Kidney epithelial cell (primary cell): Measurements from ENCODE around the gene ACTR3C. TPM values are rescaled to one million over a fixed set of nuclear protein-coding genes. Genes with fewer than 3 reads are reported as not detected.

ENCODE experiments used
- DNase-seq: peaks from one replicate; pipeline ENCODE4 v3.0.0-alpha.2; 2010; ENCODE audit warnings: low read depth
- H3K27me3 ChIP-seq: 2 replicates; pipeline ENCODE4 v1.6.0; 2011; ENCODE audit warnings: low read length; ENCODE audit not compliant: control insufficient read depth, insufficient read depth
- H3K36me3 ChIP-seq: 2 replicates; pipeline ENCODE4 v1.5.1; 2011; ENCODE audit warnings: low read length; ENCODE audit not compliant: control insufficient read depth, insufficient read depth
- H3K4me3 ChIP-seq: 2 replicates; pipeline ENCODE4 v1.5.1; 2011; ENCODE audit warnings: low read depth, mild to moderate bottlenecking, control low read depth, low read length
- CTCF ChIP-seq: IDR thresholded peaks from 2 replicates; pipeline ENCODE4 v1.5.1; 2011; ENCODE audit warnings: mild to moderate bottlenecking, moderate library complexity, low read length, control low read depth, inconsistent platforms; ENCODE audit not compliant: insufficient read depth, poor library complexity, severe bottlenecking
- total RNA-seq: library from RNA; depleted of rRNA; stranded (reverse); fragments of >200 nt; gene quantifications from 2 replicates; pipeline ENCODE4 v1.2.3, GENCODE V29; 2015

Gene ACTR3C
- total RNA-seq, 1 donor from 2014 or later = 3.3 TPM

GRCh38 chr7:150339409-150339809 lies 16.1 kb upstream of the ACTR3C start:
- TF ChIP-seq CTCF = no peak
- peaks cover 12% of the 10 kb centered on the region for H3K27me3 ChIP-seq
- no peak overlapping the region for H3K4me3 ChIP-seq
- H3K36me3 ChIP-seq = no peaks in the 10 kb centered on the region
- peak; percentile 63 for DNase-seq

- no peak for TF ChIP-seq CTCF
- peaks cover 12% of the 10 kb centered on the region for H3K27me3 ChIP-seq
These were observed 15.0 kb upstream of the ACTR3C start for GRCh38 chr7:150338166-150338829.

GRCh38 chr7:150337659-150338081 lies 14.3 kb upstream of the ACTR3C start:
- peaks cover 12% of the 10 kb centered on the region for H3K27me3 ChIP-seq
- no peak for TF ChIP-seq CTCF
- no peaks in the 10 kb centered on the region for H3K36me3 ChIP-seq
- H3K4me3 ChIP-seq = no peak overlapping the region
- DNase-seq = no peak

More at GRCh38 chr7:150338166-150338829, 15.0 kb upstream of the ACTR3C start:
- Histone ChIP-seq H3K36me3 (no peaks in the 10 kb centered on the region), H3K4me3 (no peak overlapping the region)
- no peak for DNase-seq

DNA sequence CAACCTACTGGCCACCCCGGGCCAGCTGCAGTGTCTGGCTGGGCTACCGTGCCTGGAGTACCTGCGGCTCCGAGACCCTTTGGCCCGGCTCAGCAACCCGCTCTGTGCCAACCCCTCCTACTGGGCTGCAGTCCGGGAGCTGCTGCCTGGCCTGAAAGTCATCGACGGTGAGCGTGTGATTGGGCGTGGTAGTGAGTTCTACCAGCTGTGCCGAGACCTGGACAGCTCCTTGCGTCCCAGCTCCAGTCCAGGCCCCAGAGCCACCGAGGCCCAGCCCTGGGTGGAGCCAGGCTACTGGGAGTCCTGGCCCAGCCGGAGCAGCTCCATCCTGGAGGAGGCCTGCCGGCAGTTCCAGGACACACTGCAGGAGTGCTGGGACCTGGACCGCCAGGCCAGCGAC lies 13.8 kb upstream of the ACTR3C start:
- H3K27me3 ChIP-seq = peaks cover 10% of the 10 kb centered on the region
- no peaks in the 10 kb centered on the region for H3K36me3 ChIP-seq
- no peak for DNase-seq
- no peak overlapping the region for H3K4me3 ChIP-seq
- TF ChIP-seq CTCF = no peak

- H3K27me3 ChIP-seq = peaks cover 6% of the 10 kb centered on the region
- H3K4me3 ChIP-seq = no peak overlapping the region
- H3K36me3 ChIP-seq = no peaks in the 10 kb centered on the region
- no peak for DNase-seq
- TF ChIP-seq CTCF = no peak
These were observed 13.4 kb upstream of the ACTR3C start for GRCh38 chr7:150336746-150337145.

DNA sequence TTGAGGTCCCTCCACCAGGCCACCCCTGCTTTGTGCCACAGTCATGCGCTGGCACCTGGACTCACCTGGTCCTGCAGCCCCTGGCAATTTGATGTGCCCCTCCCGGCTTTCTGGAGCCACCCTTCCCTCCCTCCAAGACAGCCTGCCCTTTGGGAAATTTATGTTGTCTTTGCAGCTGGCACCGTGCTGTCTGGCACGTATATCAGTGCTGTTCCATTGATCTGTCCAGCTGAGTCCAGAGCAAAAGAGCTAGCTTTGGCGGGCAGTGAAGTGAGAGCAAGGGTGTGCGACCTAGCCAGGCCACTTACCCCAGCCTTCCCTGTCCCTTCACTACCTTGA lies 12.4 kb upstream of the ACTR3C start:
- no peaks in the 10 kb centered on the region for H3K27me3 ChIP-seq
- H3K36me3 ChIP-seq = no peaks in the 10 kb centered on the region
- no peak for TF ChIP-seq CTCF
- DNase-seq = no peak
- no peak overlapping the region for H3K4me3 ChIP-seq
